HCEC 1CT (cell line): Measurements from ENCODE around the gene CLVS2.

Source experiments
- DNase-seq: peaks from one replicate; pipeline ENCODE4 v3.0.0-alpha.2; 2017

The CLVS2 gene

DNA sequence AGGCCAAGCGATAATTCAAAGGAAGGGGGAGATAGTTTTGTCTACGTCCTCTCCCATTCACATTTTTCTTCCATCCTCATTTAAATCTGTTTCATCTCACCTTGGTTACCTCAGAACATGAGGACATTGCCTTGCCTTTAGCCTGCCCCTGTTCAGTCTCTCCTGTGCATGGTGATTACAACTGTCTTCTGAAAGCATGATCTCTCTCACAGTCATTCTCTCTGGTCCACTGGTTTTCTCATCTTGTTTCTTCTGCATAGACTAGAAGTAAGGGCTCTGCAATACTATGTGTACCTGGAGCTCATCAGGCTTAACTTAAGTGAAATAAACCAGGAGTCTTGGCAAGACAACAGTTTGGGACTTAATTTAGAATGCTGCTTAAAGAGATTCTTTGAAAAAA lies 31.4 kb downstream of the CLVS2 start:
- DNase-seq = no peak

DNA sequence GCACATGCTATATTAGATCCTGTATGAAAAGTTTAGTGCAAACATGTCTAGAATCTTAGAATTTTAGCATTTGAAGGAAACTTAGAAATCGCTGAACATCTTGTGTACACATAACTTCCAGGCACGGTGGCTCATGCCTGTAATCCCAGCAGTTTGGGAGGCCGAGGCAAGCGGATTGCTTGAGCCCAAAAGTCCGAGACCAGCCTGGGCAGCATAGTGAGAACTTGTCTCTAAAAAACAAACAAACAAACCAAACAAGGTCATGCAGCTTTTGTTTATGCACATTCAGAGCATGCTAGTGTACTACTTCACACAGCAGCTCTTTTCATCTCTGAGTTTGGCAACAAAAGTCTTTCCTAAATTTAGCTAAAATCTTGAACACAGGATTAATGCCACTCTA lies 32.2 kb downstream of the CLVS2 start:
- DNase-seq = no peak

DNA sequence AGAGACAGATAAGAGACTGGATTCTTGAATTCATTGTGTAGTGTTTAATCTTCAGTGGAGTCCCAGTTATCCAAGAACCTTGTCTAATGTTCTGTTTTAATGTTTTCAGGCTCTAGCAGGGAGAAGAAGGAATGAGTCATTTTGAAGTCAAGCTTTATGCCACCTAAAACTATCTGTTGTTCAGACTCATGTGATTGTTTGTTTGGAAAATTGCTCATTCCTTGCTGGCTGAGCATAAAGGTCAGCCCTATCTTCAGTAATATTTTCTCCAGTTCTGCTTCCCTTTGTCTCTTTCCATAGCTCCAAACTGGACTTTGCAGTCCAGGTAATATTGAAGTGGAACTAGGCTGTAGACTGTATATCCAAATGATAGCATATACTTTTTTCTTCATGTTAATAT lies 34.2 kb downstream of the CLVS2 start:
- DNase-seq = peak; percentile 21

DNA sequence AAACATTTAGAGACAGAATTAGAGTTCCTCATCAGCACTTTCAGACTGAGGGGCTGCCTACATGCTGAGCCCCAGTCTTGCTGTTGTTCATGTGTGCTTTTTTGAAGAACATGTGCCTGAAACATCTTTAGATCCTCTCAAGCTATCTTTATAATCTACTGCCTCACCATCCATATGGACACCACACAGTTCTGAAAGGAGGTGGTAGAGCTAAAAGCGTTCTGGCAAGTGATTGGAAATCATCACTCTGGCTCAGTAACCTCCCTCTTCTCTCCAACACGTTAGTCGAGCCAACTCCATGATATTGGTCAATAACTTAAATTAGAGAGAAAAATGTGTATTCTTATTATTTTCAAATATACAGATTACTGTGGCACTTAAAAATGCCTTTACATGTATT lies 40.6 kb downstream of the CLVS2 start:
- DNase-seq = no peak

DNA sequence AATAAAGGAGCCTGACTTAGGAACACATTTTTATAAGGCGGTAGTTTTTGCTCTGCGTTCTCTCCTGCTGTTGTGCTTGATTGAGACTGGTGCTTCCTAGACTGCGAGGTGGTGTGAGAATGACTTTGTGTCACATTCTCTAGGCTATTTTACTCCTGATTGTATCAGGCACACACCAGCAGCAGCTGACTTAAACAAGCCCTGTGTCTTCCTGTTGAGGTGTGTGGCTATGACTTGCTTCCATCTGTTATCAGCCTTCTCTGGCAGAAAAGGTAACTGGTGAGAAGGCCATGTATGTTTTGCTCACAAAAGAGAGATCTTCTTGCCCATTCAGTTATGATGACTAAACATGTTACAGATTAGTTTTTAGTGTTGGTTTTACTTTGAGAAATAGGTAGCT lies 43.4 kb downstream of the CLVS2 start:
- DNase-seq = no peak

DNA sequence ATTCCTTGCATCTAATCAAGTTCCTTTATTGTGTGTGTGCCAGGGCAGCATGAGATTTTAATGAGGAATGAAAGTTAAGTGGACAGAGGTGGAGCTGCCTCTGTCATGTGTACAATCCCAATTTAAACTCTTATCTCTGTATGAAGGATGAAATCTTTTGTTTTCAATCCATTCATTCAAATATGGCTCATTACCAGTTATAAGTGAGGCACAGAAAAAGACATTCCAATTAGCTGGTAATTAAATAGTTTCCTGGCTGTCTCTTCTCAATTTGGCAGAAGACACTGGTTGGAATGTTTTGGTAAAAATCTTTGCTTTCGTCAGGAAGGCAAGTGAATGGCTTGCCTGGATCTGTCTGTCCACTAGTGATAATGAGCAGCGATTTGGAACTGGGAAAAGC lies 46.4 kb downstream of the CLVS2 start:
- no peak for DNase-seq

DNA sequence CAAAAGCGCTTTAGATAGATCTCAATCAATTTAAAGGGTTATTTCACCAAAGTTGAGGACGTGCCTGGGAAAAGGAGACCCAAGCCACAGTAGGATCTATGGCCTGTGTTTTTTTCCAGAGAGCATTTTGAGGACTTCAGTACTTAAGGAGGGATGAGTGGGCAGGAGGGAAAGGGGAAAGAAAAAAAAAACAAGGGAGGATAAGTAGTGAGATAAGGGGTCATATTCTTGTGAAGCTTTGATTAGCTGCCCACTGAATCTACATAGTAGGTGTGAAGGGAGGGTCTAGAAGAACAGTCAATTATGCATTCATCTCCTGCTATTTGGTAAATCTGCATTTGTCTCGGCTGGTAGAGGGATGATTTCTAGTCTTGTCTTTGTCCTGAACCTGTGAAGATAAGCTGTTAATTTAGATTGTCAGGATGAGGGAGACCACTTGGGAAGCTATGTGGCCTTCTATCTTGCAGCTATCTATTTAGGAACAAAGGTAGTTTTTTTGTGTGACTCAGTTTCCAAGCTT lies 48.4 kb downstream of the CLVS2 start:
- no peak for DNase-seq

DNA sequence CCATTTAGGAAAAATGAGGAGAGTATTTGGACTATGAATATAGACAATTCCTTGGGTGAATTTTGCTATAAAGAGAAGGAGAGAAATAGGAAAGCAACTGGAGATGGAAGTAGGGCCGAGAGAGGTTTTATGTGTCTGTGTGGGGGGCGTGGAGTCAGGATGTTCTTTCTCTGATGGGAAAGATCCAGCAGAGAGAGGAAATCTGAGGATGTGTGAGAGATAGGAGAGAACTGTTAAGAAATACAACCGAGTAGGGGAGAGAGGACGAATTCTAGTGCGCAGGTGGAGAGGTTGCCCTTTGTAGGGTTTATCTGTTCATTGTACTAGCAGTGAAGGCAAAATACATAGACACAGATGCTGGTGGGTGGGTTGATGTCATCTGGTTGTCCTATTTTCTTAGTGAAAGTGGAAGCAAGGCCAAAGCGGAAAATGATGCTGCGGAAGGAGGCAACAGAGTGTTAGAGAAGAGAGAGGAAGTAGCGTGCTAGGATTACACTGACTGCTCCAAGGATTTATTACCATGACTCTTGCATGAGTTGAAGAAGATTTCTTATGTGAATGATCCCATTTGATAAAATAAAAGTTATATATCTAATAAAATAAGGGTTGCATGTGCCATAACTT lies 57.7 kb downstream of the CLVS2 start:
- no peak for DNase-seq

DNA sequence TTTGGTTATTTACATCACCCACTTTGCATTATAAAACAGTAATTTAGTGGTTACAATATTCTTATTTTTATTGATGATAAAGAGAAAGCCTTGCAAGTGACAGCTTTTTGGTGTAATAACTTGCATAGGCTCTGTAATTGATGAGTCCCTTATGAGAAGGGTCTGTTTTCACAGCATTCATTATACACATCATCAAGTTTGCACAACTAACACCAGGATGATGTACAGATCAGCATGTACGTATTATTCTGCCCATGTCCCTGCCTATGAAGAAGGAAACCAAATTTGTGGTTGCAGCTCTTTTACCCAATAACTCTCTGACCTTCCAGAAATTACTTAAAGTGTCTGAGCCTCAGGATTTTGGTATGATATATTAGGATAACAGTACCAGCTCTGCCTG lies 59.2 kb downstream of the CLVS2 start:
- DNase-seq = no peak

DNA sequence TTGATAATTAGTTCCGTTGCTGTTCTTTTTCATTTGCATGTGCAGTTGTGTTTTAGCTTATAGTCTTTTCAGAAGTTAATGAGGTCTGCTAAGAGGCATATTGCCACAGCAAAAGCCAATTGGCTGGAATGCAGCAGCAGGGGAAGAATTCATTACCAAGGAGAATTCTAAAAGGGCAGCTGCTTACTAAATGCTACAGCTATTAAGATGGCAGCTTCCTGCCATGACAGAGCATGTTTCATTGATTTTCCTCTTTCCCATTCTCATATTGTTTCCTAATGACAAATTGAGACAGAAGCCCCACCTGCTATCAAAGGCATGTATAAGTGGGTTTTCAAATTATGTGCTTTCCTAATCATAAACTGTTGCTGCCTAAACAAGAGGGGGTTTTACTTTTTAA lies 66.6 kb downstream of the CLVS2 start:
- no peak for DNase-seq

DNA sequence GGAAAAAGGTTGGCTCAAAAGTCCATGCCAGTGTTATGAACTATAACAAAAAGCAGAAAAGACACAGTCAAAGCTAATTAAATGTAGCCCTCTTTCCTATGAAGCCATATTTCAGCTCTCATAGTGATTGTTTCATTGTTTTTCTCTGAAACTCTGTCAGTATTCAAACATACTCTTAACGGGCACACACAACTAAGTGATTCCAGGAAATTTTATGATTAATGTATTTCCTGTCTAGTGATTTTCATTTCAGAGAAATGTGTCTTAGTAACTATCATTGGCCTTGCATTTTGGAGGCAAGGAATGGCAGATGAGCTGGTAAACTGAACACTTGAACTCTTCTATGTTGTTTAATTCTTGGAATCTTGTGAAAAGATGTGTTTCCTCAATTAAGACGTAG lies 68.0 kb downstream of the CLVS2 start:
- DNase-seq = no peak

DNA sequence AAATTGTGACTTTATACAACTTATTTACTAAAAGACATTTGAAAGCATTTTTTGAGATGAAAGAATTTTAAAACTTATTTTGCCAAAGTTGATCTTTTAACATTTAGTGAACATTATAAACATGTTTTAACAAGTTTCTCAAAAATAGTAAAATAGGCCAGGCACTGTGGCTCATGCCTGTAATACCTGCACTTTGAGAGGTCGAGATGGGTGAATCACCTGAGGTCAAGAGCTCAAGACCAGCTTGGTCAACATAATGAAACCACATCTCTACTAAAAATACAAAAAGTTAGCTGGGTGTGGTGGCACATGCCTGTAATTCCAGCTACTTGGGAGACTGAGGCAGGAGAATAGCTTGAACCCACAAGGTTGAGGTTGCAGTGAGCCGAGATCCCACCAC lies 78.6 kb downstream of the CLVS2 start:
- no peak for DNase-seq

DNA sequence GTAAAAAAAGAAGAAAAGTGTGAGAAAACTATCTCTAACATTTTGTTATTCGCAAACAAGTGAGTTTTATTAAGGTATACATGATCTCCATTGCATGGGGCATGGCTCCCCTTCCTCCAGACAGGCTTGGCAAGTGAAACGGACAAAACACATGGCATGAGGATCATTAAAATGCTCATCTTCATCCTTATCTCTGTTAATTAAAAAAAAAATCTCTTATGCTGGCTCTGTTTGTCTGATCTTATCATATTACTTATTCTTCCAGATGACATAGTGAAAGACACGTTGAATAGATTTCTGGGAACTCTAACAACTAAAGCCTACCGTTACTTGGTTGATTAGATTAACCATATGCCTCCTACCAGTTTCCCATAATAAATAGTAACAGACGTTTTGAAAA lies 89.4 kb downstream of the CLVS2 start:
- no peak for DNase-seq

DNA sequence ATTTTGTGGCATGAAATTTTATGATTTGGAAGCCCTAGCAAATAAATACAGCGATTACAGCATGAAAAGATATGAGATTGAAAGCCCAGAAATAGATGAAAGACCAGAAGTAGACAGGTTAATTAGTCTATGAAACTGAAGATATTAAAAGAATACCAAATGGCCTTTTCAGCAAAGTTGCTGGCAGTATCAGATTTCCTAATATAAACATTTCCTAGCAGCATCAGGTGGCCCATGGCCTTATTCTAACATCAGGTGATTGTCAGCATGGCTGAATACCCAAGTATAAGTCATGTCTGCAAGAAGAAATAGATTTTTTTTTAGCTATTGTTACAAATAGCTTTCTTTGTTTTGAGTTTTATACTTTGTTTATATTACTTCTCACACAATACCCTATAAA lies 93.2 kb downstream of the CLVS2 start:
- no peak for DNase-seq

DNA sequence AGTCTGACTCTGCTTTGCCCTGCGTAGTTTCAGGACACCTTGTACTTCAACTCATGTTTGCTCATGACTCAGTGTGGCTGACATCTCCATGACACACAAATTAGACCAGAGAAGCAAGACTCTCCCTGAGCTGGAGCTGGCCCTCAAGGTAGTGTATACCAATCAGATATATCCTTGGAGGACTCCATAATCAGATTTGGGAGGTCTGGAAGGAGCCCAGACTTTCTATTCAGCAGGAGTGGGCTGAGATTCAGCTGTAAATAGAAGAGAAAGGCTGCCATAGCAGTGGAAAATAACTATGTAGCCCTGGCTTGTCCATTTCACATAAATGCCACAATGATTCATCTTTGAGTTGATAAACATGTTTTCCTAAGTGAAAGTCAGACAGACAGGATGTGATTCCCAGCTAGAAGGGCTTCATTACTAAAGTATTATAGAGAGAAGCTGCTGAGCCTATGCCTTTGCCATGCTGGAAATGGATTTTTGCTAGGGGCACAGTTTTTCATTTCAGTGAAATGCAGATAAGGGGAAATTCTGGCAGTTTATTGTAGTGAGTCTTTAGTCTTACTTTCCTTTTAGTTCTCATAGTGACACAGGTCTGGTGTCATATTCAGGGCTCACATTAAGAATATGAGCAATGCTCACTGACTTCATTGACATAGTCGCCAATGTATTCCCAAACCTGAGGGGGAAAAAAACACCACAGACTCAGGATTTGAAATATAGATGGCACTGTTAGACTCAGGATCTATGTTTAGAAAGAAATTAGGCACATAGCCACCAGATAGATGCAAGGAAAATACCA lies 95.3 kb downstream of the CLVS2 start:
- peak; percentile 64 for DNase-seq

DNA sequence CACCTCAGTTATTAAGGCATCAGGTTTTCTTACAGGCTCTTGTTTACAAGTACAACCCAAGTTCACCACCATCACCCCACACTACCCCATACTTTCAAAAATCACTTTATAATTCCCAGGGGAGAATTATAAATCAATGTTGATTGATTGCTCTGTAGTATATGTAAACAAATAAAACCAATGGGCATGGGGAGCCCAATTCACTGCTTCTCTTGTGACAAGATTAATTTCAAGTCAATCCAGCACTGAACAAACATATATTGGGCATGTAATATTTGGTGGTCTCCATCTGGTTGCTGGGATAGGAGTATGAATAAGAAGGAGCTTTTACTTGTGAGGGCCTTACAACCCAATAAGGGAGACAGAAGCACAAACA lies 95.8 kb downstream of the CLVS2 start:
- no peak for DNase-seq

DNA sequence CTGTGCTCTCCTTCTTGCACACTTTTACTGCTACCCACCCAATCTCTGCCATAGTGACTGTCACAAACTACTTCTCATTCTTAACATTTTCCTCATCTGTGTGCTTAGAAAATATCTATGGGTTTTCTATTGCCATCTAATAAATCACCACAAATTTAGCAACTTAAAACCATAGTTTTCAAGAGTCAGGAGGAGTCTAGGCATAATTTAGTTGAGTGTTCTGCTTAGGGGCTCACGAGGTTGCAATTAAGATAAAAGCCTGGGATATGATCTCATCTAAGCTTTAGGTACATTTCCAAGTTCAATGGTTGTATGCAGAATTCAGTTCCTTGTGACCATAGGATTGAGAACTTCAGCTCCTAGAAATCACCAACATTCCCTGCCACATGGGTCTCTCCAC lies 98.8 kb downstream of the CLVS2 start:
- no peak for DNase-seq

DNA sequence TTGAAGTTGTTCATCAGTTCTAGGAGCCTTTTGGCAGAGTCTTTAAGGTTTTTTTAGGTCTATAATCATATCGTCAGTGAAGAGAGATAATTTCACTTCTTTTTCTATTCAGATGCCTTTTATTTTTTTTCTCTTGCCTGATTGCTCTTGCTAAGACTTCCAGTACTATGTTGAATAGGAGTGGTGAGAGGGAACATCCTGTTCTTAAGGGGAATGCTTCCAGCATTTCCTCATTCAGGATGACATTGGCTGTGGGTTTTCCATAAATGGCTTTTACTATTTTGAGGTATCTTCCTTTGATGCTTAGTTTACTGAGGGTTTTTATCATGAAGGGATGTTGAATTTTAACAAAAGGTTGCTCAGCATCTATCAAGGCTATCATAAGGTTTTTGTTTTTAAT lies 109.5 kb downstream of the CLVS2 start:
- DNase-seq = no peak

DNA sequence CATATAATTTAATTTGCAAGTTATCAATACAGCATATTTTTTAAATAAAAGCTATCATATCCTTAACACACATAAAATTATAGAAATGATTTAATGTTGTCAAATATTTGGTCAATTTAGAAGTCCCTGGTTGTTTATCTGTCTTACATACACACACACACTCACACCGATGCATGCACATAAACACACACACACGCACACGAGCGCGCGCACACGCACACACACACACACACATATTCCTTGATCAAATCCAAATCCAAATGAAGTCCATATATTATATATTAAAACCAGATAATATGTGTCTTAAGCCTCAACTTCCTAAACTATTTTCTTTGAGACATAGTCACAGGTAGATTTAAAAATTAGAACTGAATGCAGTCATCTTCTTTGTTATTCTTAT lies 120.3 kb downstream of the CLVS2 start:
- DNase-seq = no peak

DNA sequence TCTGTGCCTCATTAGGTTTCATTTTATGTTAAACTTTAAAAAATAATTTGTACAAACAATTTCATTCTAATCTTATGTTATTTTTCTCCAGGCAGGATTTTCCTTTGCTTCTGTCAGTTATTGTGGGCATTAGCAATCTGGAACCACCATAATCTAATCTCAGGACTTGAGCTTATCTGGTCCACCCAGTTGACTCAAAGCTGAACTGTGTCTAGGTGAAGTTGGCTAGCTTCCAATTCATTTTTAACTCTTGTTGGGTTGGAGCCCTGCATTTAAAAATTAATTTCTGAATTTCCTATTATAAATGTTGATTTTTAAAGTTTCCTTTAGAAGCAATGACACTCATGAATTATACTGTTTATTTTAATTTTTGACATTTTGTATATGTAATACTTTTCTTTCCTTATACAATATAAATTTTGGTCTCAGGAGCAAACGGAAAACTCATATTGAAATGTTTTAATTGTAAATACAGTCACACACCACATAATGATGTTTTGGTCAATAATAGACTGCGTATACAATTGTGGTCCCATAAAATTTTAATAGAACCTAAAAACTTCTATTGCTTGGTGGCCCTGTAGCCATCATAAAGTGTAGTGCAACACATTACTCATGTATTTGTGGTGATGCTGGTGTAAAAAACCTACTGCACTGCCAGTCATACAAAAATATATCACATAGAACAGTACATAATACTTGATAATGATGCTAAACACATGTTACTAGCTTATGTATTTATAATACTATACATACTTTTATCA lies 121.3 kb downstream of the CLVS2 start:
- no peak for DNase-seq

DNA sequence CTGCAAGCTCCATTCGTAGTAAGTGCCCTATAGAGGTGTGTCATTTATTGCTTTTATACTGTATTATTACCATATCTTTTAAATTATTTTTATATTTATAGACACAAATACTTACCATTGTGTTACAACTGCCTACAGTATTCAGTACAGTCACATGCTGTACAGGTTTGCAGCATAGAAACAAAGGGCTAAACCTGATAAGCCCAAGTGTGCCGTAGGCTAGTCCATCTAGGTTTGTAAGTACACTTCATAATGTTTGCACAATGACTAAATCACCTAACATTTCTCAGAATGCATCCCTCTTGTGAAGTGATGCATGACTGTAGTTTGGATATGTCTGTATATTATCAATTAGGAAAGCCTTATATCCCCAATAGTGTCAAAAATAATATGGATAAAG lies 122.8 kb downstream of the CLVS2 start:
- no peak for DNase-seq
